GM21825 (cell line): ENCODE data around the gene SLC30A1.
"Not testable (repeated sequence)": the region's sequence is repeated elsewhere in the genome, so short reads cannot be mapped to it uniquely, and the experiment has no call there.

Experiments
- ATAC-seq: cut with Tn5 transposase; IDR thresholded peaks from one replicate; pipeline ENCODE4 v1.9.1; 2021; ENCODE audit warnings: mild to moderate bottlenecking, moderate library complexity; ENCODE audit not compliant: unreplicated experiment

SLC30A1 gene

DNA sequence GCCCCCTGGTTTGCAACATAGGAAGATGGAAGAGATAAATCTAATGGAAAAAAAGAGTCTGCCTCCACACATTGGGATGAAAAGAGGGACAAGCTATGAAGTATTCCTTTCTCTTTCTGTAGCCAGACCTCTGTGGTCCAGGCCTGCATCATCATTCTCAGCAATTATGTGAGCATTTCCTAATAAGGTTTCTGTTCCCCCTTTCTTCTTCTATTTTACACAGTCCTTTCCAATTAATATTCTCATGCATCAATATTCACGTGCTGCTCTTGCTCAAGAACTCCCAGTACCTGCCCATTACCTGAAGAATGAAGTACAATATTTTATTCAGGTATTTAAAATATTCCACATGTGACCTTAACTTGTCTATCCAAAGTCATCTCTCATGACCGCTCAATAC, 8.2 kb upstream of the SLC30A1 start:
- no peak for ATAC-seq

DNA sequence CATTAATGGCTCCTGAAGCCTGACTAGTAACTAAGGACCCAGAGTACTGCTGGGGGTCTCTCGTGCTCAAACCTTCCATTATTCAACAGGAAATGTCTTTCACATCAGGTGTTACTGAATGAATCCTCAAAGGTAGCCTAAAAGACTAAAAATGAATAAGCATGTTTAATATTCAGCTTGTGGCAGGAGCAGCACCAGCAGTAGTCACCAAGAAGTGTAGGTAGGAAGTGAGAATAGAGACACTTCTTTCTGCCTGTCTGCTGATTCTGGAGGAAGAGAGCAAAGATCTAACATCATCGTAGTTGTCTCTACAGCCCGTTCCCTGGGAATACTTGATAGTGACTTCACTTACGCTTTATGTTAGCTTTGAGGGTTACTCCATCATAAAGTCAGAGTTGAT, 7.6 kb upstream of the SLC30A1 start:
- ATAC-seq: no peak

DNA sequence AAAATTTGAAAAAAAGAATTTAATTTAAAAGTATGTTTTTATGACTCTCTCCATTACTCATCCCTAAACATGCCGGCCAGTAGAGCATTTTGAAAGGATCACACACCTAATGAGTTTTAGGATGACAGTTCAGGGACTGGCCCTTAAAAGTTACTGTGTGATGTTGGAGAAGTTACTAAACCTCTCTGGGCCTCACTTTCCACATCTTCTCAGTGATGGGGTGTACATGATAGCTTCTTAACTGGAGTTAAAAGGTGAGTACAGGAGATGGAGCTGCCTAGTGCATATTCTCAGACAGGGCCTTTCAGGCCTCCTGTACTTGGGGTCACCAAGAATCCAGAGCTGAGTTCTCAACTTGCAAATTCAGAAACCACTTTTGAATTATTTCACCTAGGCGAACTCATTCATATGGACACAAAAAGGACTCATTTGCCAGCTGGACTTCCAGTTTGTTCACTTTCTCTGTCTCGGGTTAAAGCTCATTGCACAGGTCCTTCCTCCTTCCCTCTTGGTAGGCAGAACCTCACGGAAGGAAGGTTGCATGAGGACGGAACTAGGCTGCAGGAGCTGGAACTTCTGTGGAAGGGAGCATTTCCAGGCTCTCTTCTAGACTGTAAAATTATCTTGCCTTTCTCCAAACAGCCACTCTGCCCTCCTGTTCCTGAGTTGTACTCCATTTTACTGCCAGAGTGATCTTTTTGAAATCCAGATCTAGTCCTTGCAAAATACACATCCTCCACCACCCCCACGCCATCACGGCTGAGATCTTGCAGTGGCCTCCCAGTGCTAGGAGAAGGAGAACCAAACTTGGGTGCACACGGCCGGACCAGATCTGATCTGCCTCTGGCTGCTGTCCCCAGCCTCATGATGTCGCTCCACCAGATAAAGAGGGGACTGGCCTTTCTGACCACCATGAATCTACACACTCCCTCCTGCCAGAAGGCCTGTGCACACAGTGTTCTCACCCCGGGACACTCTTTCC, 4.3 kb upstream of the SLC30A1 start:
- no peak for ATAC-seq

DNA sequence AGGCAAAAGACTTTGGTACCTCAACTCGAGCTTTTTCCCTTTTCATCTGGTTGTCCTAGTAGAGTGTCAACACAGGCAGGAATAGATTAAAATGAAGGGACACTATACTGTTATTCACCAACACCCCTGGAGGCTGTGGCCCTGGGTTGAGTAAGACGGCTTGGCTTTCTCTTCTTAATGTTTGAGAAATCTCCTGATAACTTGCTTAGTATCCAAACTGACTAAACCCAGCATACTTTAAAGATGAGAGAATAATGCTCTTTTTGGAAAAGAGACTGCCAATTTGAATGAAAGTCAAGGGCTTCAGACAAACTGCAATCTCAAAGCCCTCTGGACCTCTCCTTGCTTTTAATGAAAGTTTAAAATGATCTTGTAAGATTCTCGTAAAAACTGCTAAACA, 2.6 kb upstream of the SLC30A1 start:
- no peak for ATAC-seq

DNA sequence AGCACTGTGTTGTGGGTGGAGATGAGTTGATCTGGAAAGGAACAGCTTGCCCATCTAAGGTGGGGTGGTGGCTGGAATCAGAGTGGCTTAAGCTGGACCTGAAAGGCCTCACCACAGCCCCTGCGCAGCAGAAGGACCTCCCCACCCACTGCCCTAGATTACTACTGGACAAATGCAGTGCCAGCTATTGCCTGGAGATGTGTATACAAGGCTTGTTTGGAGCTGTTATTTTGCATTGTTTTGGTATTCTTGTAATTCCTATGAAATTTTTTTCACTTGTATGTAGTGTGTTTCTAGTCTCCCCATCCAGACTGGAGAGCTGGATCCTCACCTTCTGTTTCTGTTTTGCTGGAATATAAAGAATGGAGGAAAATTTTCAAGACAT, 1.3 kb upstream of the SLC30A1 start:
- no peak for ATAC-seq

DNA sequence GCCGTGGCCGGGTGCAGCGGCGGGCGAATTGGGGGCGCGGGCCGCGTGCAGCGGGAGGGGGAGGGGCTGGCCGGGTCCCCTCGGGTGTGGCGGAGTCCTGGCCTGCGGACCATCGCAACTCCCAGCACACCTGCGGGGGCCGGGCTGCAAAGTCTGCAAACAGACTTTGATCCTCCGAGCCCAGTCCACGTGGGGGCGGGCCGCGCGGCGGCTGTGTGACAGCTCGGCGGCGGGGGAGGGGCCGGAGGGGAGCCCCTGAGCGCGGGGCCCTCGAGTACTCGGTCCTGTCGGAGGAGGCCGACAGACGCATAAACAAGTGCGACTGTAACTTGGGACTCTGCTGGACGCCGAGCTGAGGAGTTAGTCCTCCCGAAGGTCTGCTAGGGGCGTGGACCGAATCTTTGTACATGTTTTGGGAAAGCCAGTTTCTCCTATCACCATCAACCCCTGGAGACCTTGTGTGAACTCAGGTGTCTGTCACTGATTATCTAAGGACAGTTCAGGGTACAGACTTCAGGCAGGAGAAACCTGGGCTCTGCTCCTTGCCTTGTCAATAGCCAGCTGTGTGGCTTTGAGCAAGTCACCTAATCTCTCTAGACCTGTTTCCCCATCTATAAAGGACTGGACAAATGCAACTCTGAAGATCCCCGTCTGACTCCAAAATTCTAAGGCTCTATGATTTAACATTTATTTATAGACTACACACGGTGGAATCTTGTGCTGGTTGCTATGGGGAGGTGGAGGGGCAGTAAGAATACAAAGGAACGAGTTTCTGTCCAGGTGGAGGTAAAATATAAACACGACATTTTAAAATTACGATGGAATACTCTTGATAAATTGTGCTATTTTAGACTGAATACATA, 710 bp upstream of the SLC30A1 start:
- ATAC-seq: peak; percentile 39

DNA sequence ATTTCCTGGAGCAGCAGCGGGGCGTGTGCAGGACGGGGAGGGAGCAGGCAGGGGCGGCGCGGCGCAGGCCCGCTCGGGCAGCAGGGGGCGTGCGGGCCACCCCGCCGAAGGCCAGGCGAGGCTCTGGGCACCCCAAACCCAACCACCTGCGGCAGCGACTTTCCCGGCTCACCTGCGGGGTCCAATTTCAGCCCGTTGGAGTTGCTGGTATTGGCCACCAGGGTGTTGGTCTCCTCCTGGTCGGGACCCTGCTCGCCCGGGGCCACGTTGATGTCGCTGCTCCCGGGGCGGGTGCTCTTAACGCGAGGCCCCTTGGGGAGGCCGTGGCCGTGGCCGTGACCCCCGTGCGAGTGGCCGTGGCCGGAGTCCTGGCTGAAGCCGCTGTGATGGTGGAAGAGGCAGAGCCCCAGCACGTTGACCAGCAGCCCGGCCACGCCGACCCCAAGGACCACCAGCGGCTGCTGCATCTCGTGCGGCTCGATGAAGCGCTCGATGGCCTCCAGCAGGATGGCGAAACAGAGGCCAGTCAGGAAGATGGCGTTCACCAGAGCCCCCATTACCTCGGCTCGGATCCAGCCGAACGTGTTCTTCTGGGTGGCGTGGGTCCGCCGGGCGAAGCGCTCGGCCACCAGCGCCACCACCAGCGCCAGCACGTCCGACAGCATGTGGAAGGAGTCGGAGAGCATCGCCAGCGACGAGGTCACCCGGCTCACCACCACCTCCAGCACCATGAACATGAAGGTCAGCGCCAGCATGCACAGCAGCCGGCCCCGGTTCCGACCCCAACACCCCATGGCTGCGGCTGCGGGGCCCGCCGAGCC, 932 bp downstream of the SLC30A1 start:
- ATAC-seq: peak; percentile 48

DNA sequence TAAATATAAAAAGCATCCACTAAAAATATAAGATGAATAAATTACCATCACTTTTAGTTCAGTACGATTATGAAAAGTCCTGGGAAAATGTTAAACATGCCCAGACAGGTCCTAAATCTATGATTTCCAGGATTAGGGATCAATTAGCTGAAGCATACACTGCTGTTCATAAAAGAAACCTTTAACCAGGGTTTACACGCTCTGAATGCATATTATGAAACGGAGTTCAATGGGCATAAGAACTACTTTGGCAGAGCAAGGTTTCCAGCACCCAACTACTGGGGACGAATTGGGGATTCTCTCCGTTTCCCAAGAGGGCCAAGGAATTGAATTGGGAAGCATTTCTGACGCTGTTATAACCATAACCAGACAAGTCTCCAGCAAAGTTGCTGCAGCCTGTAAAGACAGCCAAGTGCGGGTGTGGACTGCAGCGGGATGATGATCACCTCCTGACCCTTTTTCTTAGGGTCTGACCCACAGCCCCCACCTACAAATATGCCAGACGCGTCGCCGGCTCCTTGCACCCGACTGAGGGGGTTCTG, 1.6 kb downstream of the SLC30A1 start:
- no peak for ATAC-seq

DNA sequence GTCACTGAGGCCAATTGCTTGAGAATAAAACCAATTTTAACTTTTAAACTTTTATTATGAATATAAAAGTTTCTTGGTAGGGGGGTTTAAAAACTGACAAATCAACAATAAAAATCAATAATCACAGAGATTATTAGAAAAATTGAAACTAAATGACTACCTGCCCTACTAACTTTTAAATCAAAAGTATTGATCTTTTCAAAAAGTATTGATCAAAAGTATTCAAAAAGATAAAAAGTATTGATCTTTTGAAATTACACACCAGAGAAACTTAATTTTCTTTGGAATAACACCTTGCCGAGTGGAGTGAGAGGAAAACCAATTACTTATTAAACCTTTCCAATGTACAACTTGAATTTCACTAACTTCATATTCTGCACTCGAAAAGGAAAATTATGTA, 2.2 kb downstream of the SLC30A1 start:
- ATAC-seq: no peak

DNA sequence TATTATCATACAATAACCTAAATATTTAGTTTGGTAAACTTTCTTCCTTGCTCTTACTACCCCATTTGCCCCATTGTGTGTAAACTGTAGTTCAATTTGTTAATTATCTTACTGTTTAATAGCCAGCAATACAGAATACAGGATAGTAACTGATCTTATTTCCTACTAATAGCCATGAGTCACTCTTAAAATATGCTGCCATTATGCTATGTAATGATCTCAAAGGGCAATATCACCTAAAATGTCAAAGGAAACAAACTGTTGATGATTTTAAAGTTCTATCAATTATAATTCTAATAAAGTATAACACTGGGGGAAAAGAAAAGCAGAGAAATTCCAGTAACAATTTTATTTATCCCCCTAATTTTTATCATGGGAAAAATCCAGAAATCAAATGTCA, 4.3 kb downstream of the SLC30A1 start:
- no peak for ATAC-seq

DNA sequence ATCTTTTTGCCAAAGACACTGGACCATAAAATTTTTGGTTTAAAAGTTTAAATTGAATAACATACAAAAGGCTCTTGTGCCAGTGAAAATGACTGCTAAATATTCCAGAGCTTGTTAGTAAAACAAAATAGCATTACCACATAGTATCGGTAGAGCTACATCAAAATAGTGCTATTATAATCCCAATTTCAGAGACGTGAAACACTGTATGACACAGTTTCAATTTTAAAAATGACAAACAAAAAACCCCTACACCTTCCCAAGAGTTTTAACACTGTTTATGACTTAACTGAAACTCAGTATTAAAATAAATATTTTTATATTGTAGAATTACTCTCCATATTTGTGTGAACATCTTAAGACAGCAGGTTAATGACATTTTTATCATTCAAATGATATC, 7.0 kb downstream of the SLC30A1 start:
- no peak for ATAC-seq

DNA sequence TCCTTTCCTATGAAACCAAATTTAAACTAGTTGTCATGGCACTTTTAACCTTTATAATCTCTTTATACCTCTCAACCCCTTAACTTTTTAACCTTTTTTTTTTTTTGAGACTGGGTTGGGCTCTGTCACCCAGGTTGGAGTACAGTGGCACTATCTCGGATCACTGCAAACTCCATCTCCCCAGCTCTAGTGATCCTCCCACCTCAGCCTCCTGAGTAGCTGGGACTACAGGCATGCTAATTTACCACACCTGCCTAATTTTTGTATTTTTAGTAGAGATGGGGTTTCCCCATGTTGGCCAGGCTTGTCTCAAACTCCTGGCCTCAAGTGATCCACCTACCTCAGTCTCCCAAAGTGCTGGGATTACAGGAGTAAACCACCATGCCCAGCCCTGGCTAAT, 8.6 kb downstream of the SLC30A1 start:
- not testable (repeated sequence) for ATAC-seq

DNA sequence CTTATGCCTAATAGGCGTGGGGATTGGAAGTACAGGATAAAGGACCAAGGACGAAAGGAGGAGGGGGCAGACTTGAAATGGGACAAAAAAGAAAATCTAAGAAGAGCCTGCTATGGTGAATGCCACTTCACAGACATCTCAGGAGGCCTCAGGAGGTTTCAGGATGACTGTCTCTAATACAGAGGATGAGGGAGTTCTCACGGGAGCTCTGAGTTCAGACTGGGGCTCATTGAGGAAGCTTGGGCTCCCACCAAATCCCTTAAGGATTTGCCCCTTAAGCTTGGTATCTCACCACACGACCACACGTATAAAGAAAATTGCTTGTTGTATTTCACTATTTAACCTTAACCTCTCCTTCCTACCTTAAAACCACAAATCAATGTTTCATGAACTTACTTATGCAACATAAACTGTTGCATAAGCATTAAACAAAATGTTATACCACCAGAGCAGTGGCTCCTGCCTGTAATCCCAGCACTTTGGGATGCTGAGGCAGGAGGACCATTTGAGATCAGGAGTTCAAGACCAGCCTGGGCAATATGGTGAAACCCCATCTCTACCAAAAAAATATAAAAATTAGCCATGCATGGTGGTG, 12.4 kb downstream of the SLC30A1 start:
- ATAC-seq: peak; percentile 96

DNA sequence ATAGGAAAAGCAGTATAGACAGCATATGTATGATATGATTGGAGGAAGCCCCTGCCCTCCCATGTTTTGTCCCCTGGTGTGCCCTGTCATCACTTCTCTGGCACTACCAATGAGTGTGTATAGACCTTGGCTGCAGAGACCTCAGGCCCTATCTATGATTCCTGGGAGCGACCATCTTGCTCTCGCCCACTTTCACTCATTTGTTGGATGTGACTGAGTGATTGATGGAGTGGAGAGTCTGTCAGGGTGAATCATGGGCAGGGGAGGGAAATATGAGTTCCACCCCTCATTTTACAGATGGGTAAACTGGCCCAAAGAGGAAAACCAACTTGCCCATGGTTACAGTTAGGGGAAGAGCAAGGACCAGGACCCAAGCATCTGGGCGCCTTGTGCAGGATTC, 14.9 kb downstream of the SLC30A1 start:
- ATAC-seq: no peak

DNA sequence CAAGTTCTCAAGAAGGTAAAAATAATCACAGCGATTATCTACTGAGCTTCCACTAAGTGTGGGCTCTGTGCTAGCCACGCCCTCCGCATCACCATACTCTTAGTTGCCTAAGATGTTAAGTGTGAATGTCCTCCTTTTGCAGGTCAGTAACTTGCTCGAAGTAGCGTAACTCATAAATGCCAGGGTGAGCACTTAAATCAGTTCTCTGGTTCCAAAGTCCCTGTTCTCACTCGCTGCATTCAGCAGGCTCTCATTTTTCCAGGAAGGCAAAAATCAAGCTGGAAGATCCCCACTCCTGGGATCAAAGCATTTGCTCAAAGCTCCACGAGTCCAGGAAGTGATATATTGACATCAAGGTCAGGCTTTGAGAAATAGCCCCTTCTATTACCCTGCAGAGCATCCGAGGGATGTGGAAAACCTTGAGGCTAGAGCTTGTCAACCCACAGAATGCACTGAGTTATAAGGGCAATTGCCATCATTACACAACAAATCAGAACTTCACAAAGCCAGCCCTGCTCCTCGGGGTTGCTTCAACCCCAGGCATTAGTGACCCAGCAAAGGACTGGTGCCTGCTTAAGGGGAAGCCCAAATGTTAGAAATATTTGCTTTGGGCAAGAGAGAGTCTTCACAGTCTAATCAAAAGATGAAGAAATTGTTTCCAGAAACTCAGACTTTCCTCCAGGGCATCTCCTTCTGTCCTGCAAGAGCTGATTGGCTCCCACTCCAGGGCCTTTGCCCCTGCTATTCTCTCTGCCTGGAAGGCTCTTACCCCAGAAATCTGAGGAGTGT, 19.5 kb downstream of the SLC30A1 start:
- ATAC-seq: no peak

DNA sequence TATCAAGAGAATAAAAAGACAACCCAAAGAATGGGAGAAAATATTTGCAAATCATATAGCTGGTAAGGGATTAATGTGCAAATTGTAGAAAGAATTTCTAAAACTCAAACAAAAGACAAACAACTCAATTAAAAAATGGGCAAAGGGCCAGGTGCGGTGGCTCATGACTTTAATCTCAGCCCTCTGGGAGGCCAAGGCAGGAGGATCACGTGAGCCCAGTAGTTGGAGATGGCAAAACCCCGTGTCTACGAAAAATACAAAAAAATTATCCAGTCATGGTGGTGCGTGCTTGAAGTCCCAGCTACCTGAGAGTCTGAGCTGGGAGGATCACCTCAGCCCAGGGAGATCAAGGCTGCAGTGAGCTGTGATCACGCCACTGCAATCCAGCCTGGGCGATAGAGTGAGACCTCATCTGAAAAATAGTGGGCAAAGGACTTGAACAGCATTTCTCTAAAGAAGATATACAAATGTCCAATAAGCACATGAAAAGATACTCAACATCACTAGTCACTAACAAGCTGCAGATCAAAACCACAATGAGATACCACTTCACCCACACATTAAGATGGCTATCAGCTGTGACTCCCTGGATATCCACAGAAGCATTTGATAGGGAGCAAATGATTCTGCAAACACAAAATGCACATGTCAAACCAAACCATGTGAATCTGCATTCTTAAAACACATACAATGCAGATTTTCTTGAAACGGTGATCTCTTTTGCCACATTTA, 20.9 kb downstream of the SLC30A1 start:
- no peak for ATAC-seq

DNA sequence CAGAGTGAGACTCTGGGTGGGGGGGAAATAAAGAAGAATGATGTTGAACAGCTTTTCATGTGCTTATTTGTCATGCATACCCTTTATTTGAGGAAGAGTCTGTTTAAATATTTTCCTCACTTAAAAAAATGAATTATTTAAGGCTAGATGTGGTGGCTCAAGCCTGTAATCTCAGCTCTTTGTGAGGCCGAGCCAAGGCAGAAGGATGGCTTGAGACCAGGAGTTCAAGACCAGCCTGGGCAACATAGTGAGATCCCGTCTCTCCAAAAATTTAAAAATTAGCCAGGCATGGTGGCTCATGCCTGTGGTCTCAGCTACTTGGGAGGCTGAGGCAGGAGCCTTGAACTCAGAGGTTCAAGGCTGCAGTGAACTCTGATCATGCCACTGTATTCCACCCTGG, 25.4 kb downstream of the SLC30A1 start:
- no peak for ATAC-seq

DNA sequence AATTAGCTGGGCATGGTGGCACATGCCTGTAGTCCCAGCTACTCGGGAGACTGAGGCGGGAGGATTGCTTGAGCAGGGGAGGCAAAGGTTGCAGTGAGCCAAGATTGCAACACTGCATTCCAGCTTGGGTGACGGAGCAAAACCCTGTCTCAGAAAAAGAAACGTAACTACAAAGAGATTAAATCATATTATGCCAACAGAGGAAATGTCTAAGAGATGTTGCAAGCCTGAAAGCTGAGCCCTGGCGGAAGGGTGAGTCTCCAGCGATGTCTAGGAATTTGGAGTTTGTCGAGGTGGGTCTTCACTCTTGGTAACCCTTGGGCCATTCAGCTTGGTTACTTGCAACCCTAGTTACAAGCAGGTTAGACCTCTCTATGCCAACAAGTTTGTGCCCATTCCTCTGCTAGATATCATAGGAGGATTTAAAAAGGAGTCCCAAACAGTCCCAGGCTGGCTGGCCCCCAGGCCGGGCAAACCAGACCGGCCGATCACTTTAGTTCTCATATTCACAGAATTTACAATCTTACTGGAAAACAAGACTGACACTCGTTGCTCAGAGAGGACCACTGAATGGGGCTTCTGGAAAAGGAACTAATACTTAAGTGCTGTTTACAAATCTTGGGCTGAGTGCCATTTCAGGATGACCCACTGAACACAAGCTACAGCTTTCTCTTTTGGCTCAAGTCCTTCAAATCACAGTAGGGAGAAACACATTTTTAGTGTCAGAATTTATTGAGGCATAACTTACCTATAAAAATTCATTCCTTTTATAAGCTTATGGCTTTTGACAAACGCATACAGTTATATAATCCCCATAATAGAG, 27.1 kb downstream of the SLC30A1 start:
- no peak for ATAC-seq
